ENCODE measurements around the gene HOXA3.

HOXA3 gene

DNA sequence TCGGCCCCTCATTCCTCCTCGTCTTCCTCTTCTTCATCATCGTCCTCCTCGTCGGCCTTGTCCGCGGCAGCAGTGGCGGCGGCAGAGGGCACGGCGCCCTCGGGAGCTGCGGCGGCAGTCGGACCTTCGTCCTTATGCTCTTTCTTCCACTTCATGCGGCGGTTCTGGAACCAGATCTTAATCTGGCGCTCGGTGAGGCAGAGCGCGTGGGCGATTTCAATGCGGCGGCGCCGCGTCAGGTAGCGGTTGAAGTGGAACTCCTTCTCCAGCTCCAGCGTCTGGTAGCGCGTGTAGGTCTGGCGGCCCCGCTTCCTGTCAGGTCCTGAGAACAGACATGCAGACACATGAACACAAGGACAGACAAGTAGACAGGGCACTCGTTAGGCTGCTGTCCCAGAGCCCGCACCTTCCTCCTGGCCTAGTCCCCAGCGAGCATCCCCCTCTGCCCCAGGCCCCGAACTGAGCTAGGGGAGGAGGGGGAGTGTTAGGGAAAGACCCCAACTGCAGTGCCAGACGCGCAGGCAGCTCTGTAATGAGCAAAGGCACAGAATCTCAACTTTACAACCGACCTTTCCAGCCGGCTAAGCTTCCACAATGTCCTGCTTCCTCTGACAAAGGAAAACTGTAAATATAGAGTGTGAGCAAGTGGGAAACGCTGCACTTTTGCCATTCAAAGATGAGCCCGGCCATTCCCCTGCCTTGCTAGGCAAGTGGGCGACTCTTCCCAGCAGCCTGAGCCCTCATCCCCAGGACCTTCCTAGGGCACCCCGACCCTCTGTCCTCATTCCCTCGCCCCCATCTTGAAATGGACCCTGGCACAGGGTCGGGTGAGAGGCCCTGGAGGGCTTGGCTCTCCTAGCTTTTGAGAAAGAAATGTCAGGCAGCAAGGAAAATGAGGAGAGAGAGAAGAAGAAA is 2.8 kb upstream of the HOXA3 start:
- no peak for DNase-seq (ENCODE audit: low spot score)

DNA sequence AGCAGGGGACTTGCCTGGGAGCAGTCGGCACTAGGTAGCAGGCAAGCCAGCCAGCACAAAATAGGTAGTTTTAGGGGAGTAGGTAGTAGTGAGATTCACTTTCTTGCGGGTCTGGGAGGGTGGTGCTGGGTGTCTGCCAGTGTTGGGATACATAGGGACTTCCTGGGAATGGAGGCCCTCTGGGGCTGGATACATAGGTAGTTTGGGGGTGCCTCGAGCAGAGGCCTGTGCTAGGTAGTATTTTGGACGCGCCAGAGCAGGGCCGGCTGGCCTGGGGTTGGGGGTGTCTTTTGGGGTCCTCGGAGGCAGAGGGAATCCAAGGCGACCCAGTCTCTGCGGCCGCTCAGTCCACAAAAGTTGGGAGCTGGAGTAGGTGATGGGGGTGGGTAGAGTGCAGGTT is 2.0 kb upstream of the HOXA3 start:
- no peak for DNase-seq (ENCODE audit: low spot score)

DNA sequence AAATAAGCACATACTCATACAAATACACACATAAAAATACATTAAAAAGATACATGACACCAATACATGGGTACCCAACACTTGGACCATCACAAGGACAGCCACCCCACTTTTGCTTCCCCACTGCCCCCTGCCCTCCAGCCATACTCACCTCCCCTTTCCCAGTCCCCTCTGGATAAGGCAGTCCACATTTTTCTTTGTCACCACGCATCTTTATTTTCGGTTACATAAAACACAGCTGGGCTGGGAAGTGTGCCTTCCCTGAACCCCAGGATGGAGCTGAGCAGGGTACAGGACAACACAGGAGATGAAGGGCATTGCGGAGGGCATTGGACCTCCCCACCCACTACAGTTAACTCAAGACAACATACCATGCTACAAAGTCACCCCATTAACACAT is 1.1 kb upstream of the HOXA3 start:
- DNase-seq (ENCODE audit: low spot score) = no peak

DNA sequence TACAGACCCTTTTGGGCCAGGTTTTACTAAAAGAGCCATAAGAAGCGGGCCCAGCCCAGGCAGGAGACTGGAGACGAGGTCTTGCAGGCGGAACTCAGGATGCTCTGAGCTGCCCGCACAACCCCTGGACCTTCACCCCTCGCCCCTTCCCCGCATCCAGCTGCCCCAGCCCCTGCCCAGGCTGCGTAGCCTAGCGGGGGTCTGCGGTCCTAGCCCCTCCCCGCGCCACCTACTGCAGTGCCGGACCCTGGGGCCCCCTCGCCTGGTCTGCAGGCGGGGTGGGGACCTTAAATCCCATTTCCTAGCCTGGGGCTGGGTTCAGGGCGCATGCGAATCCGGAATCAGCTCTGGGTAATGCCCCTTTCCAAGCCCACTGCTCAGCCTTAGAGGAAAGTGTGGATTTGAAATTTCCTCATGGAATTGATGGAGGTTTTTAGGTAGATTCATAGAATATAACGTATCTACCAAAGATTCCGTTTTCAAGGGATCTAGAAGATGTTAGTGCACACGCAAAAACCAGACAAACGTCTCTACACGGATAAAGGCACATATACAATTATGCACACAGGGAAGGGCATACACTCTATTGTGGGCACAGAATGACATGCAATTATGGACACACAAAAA is 546 bp upstream of the HOXA3 start:
- no peak for DNase-seq (ENCODE audit: low spot score)

DNA sequence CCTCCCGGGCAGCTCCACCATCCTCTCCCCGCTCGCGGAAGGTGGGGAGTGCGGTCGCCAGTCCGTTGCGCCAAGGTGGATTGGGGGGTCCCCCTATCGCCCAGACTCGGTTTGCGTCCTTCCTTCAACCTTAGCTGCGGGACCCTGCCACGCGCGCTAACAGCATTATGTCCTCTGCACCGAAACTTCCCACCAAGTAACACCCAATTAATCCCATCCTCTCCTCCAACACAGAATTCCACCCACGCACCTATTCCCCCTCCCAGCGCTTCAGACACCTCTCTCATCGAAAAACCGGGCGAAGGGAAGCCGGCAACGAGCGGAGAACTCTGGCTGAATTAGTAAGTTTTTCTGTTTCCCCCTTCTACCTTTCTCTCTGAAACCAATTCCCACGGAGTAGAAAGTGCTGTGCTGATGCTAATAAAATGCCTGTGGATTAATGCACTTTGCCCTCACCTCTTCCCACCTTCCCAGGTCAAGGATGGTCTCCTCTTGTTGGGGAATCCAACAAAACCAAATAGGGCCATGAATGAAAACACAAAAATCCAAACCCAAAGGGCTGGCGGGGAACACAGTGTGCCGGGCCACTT is 947 bp downstream of the HOXA3 start:
- no peak for DNase-seq (ENCODE audit: low spot score)

DNA sequence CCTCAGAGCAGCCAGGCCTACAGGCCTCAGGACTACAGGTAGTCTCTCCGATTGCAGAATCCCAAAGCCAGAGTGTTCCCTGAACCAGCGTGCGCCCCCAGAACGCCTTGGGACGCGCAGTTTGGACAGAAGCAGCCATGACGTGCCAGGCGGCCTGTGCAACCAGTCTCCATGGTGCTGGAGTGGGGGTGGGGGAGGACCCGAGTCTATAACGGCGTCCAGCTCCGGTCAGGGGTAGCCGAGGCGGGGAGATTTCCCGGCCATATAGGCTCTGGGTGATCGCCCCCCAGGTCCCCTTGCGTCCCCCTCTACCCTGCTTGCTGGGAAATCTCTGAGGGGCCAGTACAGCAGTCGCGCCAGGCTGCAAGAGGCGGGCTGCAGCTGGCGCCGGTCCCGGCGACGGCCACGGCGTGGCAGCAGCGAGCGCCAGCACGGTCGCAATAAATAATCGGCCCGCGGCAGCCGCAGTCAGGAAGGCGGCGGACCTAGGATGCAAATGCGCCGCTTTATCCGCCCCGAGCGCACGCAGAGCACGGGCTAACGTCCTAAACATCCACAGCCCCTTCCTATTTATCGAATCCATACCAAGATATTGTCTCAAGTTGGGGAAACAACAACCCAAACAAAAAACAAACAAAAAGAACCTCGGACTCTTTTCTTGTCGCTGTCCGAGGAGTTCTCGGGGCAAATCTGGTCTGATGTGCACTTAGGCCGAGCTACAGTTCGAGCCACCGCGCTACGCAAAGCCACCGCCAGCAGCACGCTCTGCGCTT is 1.6 kb downstream of the HOXA3 start:
- DNase-seq (ENCODE audit: low spot score) = peak; percentile 24

DNA sequence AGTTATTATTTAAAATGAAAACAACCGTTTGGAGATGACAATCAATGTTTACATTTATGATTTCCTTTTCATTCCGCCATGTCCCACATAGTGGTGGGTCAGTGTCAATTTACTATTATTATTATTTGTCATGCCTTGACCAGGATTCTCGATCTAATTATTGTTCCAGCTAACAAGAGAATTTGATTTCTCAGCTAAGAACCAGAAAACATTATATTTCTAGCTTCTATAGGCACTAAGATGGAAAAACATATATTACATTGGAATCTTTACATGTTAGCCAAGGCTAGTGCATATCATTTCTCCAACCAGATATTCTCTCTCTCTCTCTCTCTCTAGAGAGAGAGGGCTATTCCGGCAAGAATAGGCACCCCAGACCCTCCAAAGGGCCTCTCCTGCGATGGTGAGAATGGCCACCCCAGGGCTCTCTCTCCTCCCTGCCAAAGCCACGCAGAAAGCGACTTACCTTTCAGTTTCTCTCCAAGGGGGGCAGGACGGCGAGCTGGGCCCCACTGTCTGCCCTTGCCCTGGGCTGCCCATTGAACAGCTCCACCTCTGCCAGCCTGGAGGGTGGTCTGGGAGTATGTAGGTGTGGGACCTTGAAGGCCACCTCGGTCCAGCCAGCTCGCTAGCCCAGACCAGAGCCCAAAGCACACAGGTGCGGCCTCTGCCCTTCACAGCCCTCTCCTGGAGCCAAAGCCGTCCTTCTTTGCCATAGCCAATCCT is 2.4 kb downstream of the HOXA3 start:
- no peak for DNase-seq (ENCODE audit: low spot score)

DNA sequence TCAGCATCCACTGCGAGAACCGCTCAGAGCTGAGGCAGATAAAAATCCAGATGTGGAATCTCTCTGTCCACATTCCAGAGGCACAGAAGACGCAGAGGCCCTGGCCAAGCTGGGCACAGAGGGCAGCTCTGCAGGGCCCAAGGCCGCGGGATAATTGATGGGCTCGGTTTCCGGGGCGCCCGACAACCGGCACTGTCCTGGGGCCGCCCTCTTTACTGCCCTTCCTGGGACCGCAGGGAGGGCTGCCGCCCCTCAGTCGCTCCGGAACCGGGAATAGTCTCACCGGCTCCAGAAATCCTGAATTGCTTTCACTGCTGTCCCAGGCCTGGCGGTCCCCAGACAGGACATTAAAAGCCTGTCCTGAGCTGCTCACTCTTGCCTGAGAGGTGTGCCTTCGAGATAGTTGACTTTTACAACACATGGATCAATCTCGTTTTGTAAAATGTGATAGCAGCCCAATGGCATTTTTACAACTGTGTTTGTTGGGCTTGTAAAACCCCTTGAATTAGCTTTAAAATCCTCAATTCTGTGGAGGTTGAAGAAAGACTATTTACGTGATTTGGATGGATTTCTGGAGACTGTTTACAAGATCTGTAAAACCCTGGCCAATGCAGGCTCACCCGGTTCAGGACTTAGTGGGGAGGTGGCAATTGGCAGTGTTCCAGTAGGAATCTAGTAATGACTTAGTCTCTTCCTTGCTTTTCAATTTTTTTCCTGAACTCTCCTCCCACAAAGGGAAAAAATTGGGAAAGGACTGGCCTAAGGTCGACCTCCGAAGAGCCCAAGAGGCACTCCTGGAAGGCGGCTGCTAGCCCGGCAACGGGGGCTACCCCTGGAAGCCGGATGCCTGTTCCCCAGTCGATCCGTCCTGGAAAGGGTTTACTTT is 3.4 kb downstream of the HOXA3 start:
- no peak for DNase-seq (ENCODE audit: low spot score)

DNA sequence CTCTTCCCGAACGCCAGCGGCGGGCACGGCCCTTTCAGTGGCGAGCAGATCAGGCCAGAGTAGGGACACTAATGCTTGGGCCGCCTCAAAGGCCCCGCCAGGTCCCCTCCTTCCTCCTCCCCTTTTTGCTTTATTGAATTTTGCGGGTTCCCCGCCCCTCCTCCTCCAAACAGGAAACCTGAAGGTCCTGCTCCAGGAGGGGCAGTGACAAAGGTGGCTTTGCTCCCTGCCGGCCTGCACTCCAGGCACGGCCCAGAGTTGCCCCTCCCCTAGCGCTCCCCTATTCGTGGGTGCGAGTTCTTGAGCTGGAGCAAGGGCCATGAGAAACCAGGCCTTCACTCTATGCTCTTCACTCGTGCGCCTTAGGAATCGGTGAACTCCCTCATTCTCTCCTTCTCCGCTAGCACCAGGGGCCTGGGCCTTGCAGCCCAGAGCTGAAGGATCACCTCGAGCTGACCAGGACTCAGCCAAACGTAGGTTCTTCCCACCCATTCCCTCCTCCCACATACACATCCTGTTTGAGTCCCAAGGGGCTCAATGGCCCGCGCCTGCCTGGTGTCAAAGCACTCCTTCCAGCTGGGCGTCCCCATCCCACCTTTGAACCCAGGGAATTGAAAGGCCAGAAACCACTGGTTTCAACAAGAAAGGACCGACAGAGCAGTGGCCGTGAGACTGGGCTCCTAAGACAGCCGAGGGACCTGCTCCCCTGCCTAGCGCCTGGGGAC is 4.2 kb downstream of the HOXA3 start:
- DNase-seq (ENCODE audit: low spot score) = no peak

DNA sequence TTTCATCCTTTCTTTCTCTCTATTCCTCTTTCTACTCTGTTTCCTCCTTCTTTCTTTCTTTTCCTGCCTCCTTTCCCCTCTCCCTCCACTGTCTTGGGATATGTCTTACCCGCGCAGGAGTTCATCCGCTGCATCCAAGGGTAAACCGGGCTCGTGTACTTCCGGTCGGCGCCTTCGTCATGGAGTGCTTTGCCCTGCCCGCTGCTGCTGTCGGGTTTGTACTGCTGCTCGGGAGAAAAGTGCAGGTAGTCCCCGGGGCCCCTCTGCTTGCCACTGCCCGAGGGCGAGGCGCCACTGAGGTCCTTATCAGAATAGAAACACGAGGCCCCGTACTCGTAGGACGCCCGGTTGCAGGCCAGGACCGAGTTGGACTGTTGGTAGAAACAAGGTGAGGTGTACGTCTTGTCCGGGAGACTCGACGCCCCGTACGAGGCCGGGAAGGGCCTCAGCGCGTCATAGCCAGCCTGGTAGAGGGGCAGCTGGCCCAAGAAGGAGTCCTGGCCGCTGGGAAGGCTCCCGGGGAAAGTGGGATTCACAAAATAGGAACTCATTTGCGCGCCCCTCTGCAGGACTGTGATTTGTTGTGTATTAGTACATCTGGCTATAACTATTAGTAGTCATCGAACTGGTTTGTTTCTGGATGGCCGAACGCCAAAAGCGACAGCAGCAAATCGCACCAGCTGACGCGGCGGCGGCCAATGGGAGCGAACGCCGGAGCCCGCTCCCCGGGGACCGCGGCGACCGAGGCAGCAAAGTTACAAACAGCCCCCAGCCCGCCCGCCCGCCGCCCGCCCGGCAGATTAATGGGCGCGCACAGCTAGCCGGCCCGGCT is 5.0 kb downstream of the HOXA3 start, which contains the start of gene HOXA6:
HOXA6 (minus strand) TSS at position 576 of the 832 bp plus-strand sequence; CDS start at position 551, 25 bp downstream.
- no peak for DNase-seq (ENCODE audit: low spot score)

DNA sequence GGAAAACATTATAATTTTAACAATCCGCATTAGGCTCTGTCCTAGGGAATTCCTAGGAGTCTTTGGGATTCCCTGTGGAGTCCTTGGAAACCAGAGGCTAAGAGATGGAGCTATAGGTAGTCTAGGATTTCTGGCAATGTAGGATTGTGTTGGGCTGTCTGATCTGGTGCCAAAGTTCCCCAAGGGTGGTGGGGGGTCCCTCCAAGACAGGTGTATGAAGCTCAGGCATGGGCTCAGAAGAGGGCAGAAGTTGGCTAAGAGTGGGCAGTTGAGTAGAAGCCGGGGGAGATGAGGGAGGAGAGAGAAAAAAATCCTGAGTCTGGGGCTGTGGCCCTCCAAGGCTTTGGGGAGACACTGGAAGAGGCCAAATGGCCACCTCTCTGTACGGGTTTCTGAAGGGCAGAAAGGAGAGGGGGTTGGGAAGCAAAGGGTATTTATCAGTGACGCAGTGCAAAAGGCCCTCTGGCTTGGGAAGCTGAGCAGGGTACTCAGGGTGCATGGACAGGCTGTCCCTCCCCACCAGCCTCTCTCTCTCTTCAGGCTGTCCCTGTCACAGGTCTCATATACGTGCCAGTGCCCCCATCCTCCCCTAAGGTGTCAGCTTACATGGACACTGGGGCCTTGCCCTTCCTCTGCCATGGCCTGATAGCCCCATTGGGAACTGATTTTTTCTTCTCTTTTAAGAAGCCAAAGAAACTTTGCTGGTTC is 5.7 kb downstream of the HOXA3 start:
- no peak for DNase-seq (ENCODE audit: low spot score)

DNA sequence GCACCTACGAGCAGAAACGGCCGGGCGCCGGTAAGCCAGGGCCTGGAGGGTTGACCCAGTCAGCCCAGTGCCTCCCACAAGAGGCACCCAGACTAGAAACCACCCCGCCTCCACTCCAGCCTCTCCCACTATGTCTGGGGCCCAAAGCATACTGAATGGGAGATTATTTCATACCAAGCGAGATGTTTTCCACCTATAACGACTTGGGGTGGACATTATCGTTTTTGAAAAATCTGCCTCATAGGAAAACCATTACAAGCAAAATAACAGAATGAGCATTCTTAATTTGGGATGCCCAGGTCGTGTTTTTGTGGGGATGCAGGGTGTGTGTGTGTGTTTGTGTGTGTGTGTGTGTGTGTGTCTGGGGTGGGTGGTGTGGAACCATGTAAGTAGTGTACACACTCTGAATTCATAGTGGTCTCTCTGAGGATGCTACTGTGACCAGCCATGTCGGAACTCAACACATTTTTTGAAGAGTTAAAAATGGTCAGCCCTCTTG is 6.4 kb downstream of the HOXA3 start:
- no peak for DNase-seq (ENCODE audit: low spot score)

DNA sequence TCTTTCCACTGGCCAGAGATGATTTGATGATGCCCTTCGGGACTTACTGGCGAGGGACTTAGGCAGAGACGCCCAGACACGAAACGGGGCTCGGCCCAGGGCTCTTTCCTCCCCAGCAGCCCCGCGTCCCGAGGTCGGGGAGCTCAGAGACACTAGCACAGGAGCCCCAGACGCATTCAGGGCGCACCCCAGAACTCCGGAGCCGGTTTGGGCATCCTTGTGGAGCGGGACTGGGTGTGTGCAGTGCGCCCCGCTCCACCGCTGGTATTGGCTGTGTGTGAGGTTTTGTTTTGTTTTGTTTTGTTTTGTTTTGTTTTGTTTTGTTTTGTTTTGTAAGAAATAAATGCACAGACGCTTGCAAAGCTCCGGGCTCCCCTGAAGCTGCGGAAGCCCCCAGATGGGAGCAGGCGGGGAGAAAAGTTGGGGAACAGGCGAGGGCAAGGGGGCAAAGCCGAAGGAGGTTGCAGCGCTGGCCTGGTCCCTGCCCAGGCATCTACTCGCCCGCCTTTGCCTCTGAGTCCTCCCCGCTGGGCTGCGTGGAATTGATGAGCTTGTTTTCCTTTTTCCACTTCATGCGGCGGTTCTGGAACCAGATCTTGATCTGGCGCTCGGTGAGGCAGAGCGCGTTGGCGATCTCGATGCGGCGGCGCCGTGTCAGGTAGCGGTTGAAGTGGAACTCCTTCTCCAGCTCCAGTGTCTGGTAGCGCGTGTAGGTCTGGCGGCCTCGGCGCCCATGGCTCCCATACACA is 7.0 kb downstream of the HOXA3 start:
- no peak for DNase-seq (ENCODE audit: low spot score)

DNA sequence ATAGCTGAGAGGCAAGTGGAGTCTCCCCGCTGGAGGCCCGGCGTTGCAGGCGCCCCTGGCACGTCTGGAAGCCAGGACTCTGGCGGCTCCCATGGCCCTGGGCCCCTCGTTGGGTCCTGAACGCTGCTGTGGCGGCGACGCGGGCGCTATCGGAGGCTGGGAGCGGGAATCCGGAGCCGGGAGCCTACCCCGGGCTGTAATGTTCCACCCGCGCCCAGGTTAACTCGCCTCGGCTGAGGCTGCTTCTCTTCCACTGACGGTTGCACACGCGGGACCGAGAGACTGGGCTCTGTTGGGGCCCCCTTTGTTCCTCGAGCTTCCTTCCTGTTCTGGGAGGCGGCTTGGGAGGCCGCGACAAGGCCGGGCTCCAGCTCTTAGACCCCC is 7.6 kb downstream of the HOXA3 start:
- DNase-seq (ENCODE audit: low spot score) = no peak

DNA sequence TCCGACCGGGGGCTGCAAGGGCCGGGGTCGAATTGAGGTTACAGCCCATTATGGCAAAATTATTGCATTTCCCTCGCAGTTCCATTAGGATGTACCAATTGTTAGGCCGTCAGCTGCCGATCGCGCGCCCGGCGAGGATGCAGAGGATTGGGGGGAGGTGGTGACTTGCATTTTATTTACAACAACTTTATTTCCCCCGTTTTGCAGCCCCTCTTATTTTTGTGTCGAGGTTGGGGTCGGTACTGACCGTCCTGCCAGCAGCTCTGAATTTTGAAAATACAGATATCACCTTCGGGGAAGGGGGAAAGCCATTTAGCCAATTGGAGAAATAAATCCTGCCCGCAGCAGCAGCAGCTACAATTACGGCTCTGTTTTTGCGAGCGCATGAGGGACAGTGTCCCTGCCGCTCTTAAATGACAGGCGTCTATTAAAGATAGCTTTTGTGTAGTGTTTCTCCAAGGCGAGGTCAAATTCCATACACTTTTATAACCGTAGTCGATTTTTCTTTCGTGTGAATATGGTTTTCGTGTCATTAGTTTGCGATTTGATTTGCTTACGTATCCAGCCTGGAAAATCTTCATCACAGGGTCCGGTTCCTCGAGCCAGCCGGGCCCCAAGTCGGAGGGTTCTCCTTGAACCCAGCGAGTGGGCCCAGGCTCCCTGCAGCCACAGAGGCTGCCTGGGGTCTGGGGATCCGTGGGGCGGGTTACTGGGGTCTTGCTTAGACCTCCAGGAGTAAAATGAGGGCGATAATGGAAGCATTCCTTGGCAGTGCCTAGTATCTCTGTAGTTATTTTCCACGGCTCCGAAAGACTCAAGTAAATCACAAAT is 8.2 kb downstream of the HOXA3 start:
- DNase-seq (ENCODE audit: low spot score) = no peak
